ENCODE data around the gene CAVIN4.

Gene CAVIN4

GRCh38 chr9:100577776-100578448 is at the start of gene CAVIN4:
Gene CAVIN4, plus strand, starts transcription at chr9:100578079. Its CDS starts 65 bp downstream, at chr9:100578144.
- no peak within 1 kb of the TSS for H3K9ac ChIP-seq (ENCODE audit: low read length)
- H3K36me3 ChIP-seq (ENCODE audit: control insufficient read depth, insufficient read depth, low read length, severe bottlenecking): no peaks in the 10 kb centered on the region
- no peaks in the 10 kb centered on the region for H3K27me3 ChIP-seq (replicated peaks; ENCODE audit: control insufficient read depth, insufficient read depth, low read length)
- no peaks in the 10 kb centered on the region for H3K9me3 ChIP-seq (ENCODE audit: control insufficient read depth, low read length)
- H3K4me3 ChIP-seq (ENCODE audit: low read length): peak within 1 kb of the TSS; percentile 69
- peak; percentile 57 for DNase-seq (ENCODE audit: low read depth)
- peaks cover 50% of the 10 kb centered on the region for H3K4me1 ChIP-seq (ENCODE audit: control insufficient read depth, insufficient read depth, low read length)

- DNase-seq (ENCODE audit: low read depth): no peak
- Histone ChIP-seq H3K27me3 (replicated peaks; ENCODE audit: control insufficient read depth, insufficient read depth, low read length) (no peaks in the 10 kb centered on the region), H3K36me3 (ENCODE audit: control insufficient read depth, insufficient read depth, low read length, severe bottlenecking) (no peaks in the 10 kb centered on the region), H3K9me3 (ENCODE audit: control insufficient read depth, low read length) (no peaks in the 10 kb centered on the region), H3K4me1 (ENCODE audit: control insufficient read depth, insufficient read depth, low read length) (peaks cover 12% of the 10 kb centered on the region), H3K9ac (ENCODE audit: low read length) (peak overlapping the region; percentile 27), H3K4me3 (ENCODE audit: low read length) (peak overlapping the region; percentile 37)
Observed at GRCh38 chr9:100534401-100534800, 43.5 kb upstream of the CAVIN4 start.

GRCh38 chr9:100540327-100540726 is 37.6 kb upstream of the CAVIN4 start:
- no peaks in the 10 kb centered on the region for H3K36me3 ChIP-seq (ENCODE audit: control insufficient read depth, insufficient read depth, low read length, severe bottlenecking)
- no peak overlapping the region for H3K9ac ChIP-seq (ENCODE audit: low read length)
- no peak for DNase-seq (ENCODE audit: low read depth)
- no peak overlapping the region for H3K4me3 ChIP-seq (ENCODE audit: low read length)
- no peaks in the 10 kb centered on the region for H3K9me3 ChIP-seq (ENCODE audit: control insufficient read depth, low read length)
- H3K4me1 ChIP-seq (ENCODE audit: control insufficient read depth, insufficient read depth, low read length): no peaks in the 10 kb centered on the region
- H3K27me3 ChIP-seq (replicated peaks; ENCODE audit: control insufficient read depth, insufficient read depth, low read length): no peaks in the 10 kb centered on the region

GRCh38 chr9:100549048-100549447 is 28.8 kb upstream of the CAVIN4 start:
- Histone ChIP-seq H3K27me3 (replicated peaks; ENCODE audit: control insufficient read depth, insufficient read depth, low read length) (no peaks in the 10 kb centered on the region), H3K9ac (ENCODE audit: low read length) (no peak overlapping the region), H3K4me1 (ENCODE audit: control insufficient read depth, insufficient read depth, low read length) (no peaks in the 10 kb centered on the region), H3K9me3 (ENCODE audit: control insufficient read depth, low read length) (no peaks in the 10 kb centered on the region), H3K4me3 (ENCODE audit: low read length) (no peak overlapping the region), H3K36me3 (ENCODE audit: control insufficient read depth, insufficient read depth, low read length, severe bottlenecking) (no peaks in the 10 kb centered on the region)
- DNase-seq (ENCODE audit: low read depth): no peak

GRCh38 chr9:100554935-100555401 is 22.9 kb upstream of the CAVIN4 start:
- Histone ChIP-seq H3K36me3 (ENCODE audit: control insufficient read depth, insufficient read depth, low read length, severe bottlenecking) (no peaks in the 10 kb centered on the region), H3K4me1 (ENCODE audit: control insufficient read depth, insufficient read depth, low read length) (no peaks in the 10 kb centered on the region), H3K4me3 (ENCODE audit: low read length) (no peak overlapping the region), H3K27me3 (replicated peaks; ENCODE audit: control insufficient read depth, insufficient read depth, low read length) (no peaks in the 10 kb centered on the region), H3K9me3 (ENCODE audit: control insufficient read depth, low read length) (no peaks in the 10 kb centered on the region), H3K9ac (ENCODE audit: low read length) (no peak overlapping the region)
- peak; percentile 36 for DNase-seq (ENCODE audit: low read depth)

- H3K36me3 ChIP-seq (ENCODE audit: control insufficient read depth, insufficient read depth, low read length, severe bottlenecking): no peaks in the 10 kb centered on the region
- no peaks in the 10 kb centered on the region for H3K9me3 ChIP-seq (ENCODE audit: control insufficient read depth, low read length)
- H3K27me3 ChIP-seq (replicated peaks; ENCODE audit: control insufficient read depth, insufficient read depth, low read length): no peaks in the 10 kb centered on the region
- no peak overlapping the region for H3K4me3 ChIP-seq (ENCODE audit: low read length)
- H3K9ac ChIP-seq (ENCODE audit: low read length): no peak overlapping the region
- H3K4me1 ChIP-seq (ENCODE audit: control insufficient read depth, insufficient read depth, low read length): no peaks in the 10 kb centered on the region
- no peak for DNase-seq (ENCODE audit: low read depth)
Observed at GRCh38 chr9:100555471-100555870, 22.4 kb upstream of the CAVIN4 start.

GRCh38 chr9:100557053-100557452 is 20.8 kb upstream of the CAVIN4 start:
- Histone ChIP-seq H3K4me3 (ENCODE audit: low read length) (no peak overlapping the region), H3K36me3 (ENCODE audit: control insufficient read depth, insufficient read depth, low read length, severe bottlenecking) (no peaks in the 10 kb centered on the region)

GRCh38 chr9:100561256-100561655 is 16.6 kb upstream of the CAVIN4 start:
- no peak overlapping the region for H3K9ac ChIP-seq (ENCODE audit: low read length)
- no peak overlapping the region for H3K4me3 ChIP-seq (ENCODE audit: low read length)
- DNase-seq (ENCODE audit: low read depth): no peak
- no peaks in the 10 kb centered on the region for H3K9me3 ChIP-seq (ENCODE audit: control insufficient read depth, low read length)
- no peaks in the 10 kb centered on the region for H3K36me3 ChIP-seq (ENCODE audit: control insufficient read depth, insufficient read depth, low read length, severe bottlenecking)
- H3K4me1 ChIP-seq (ENCODE audit: control insufficient read depth, insufficient read depth, low read length): no peaks in the 10 kb centered on the region
- no peaks in the 10 kb centered on the region for H3K27me3 ChIP-seq (replicated peaks; ENCODE audit: control insufficient read depth, insufficient read depth, low read length)

More at GRCh38 chr9:100557053-100557452, 20.8 kb upstream of the CAVIN4 start:
- no peak for DNase-seq (ENCODE audit: low read depth)
- Histone ChIP-seq H3K9ac (ENCODE audit: low read length) (no peak overlapping the region), H3K27me3 (replicated peaks; ENCODE audit: control insufficient read depth, insufficient read depth, low read length) (no peaks in the 10 kb centered on the region), H3K4me1 (ENCODE audit: control insufficient read depth, insufficient read depth, low read length) (no peaks in the 10 kb centered on the region), H3K9me3 (ENCODE audit: control insufficient read depth, low read length) (no peaks in the 10 kb centered on the region)

- Histone ChIP-seq H3K27me3 (replicated peaks; ENCODE audit: control insufficient read depth, insufficient read depth, low read length) (no peaks in the 10 kb centered on the region), H3K4me3 (ENCODE audit: low read length) (no peak overlapping the region), H3K9me3 (ENCODE audit: control insufficient read depth, low read length) (no peaks in the 10 kb centered on the region), H3K9ac (ENCODE audit: low read length) (no peak overlapping the region), H3K36me3 (ENCODE audit: control insufficient read depth, insufficient read depth, low read length, severe bottlenecking) (no peaks in the 10 kb centered on the region), H3K4me1 (ENCODE audit: control insufficient read depth, insufficient read depth, low read length) (peaks cover 5% of the 10 kb centered on the region)
- no peak for DNase-seq (ENCODE audit: low read depth)
Observed at GRCh38 chr9:100567856-100568255, 10.0 kb upstream of the CAVIN4 start.

- Histone ChIP-seq H3K36me3 (ENCODE audit: control insufficient read depth, insufficient read depth, low read length, severe bottlenecking) (no peaks in the 10 kb centered on the region), H3K4me1 (ENCODE audit: control insufficient read depth, insufficient read depth, low read length) (peaks cover 47% of the 10 kb centered on the region), H3K4me3 (ENCODE audit: low read length) (no peak overlapping the region), H3K9ac (ENCODE audit: low read length) (no peak overlapping the region), H3K9me3 (ENCODE audit: control insufficient read depth, low read length) (no peaks in the 10 kb centered on the region), H3K27me3 (replicated peaks; ENCODE audit: control insufficient read depth, insufficient read depth, low read length) (no peaks in the 10 kb centered on the region)
- DNase-seq (ENCODE audit: low read depth): no peak
Observed at GRCh38 chr9:100573655-100574260, 4.1 kb upstream of the CAVIN4 start.

- H3K27me3 ChIP-seq (replicated peaks; ENCODE audit: control insufficient read depth, insufficient read depth, low read length): no peaks in the 10 kb centered on the region
- H3K4me3 ChIP-seq (ENCODE audit: low read length): no peak overlapping the region
- no peaks in the 10 kb centered on the region for H3K9me3 ChIP-seq (ENCODE audit: control insufficient read depth, low read length)
- no peak overlapping the region for H3K9ac ChIP-seq (ENCODE audit: low read length)
- H3K4me1 ChIP-seq (ENCODE audit: control insufficient read depth, insufficient read depth, low read length): peaks cover 49% of the 10 kb centered on the region
- no peaks in the 10 kb centered on the region for H3K36me3 ChIP-seq (ENCODE audit: control insufficient read depth, insufficient read depth, low read length, severe bottlenecking)
- no peak for DNase-seq (ENCODE audit: low read depth)
Observed at GRCh38 chr9:100575006-100575405, 2.9 kb upstream of the CAVIN4 start.

All from adipocyte (in vitro differentiated cells).